Measurements from ENCODE around the gene UBE2D2.
"Not testable (repeated sequence)": the region's sequence is repeated elsewhere in the genome, so short reads cannot be mapped to it uniquely, and the experiment has no call there.

UBE2D2 gene

GRCh38 chr5:139600336-139600949 lies 39.3 kb downstream of the UBE2D2 start:
- DNase-seq (ENCODE audit: low spot score) (no peak), ATAC-seq (ENCODE audit: low read depth) (peak; percentile 96)
- TF ChIP-seq CTCF (IDR thresholded peaks at IDR 0.05; ENCODE audit: poor library complexity, severe bottlenecking): no peak
- Histone ChIP-seq H3K36me3 (ENCODE audit: low read depth) (peaks cover 68% of the 10 kb centered on the region), H3K4me3 (ENCODE audit: severe bottlenecking) (no peak overlapping the region), H3K27ac (ENCODE audit: poor library complexity, severe bottlenecking) (peak overlapping the region; percentile 70), H3K27me3 (ENCODE audit: insufficient read depth, poor library complexity, severe bottlenecking) (no peaks in the 10 kb centered on the region), H3K9me3 (ENCODE audit: severe bottlenecking) (no peaks in the 10 kb centered on the region), H3K4me1 (ENCODE audit: insufficient read depth, poor library complexity, severe bottlenecking) (peaks cover 24% of the 10 kb centered on the region)

- Histone ChIP-seq H3K4me1 (ENCODE audit: insufficient read depth, poor library complexity, severe bottlenecking) (peaks cover 24% of the 10 kb centered on the region), H3K9me3 (ENCODE audit: severe bottlenecking) (no peaks in the 10 kb centered on the region), H3K27ac (ENCODE audit: poor library complexity, severe bottlenecking) (peak overlapping the region; percentile 70), H3K27me3 (ENCODE audit: insufficient read depth, poor library complexity, severe bottlenecking) (no peaks in the 10 kb centered on the region), H3K36me3 (ENCODE audit: low read depth) (peaks cover 75% of the 10 kb centered on the region), H3K4me3 (ENCODE audit: severe bottlenecking) (no peak overlapping the region)
- DNase-seq (ENCODE audit: low spot score) (no peak), ATAC-seq (ENCODE audit: low read depth) (no peak)
- TF ChIP-seq CTCF (IDR thresholded peaks at IDR 0.05; ENCODE audit: poor library complexity, severe bottlenecking): no peak
Observed at GRCh38 chr5:139601429-139601828, 40.3 kb downstream of the UBE2D2 start.

GRCh38 chr5:139601948-139602347 lies 40.8 kb downstream of the UBE2D2 start:
- not testable (repeated sequence) for ATAC-seq (ENCODE audit: low read depth); H3K27me3 ChIP-seq (ENCODE audit: insufficient read depth, poor library complexity, severe bottlenecking); H3K27ac ChIP-seq (ENCODE audit: poor library complexity, severe bottlenecking); H3K4me3 ChIP-seq (ENCODE audit: severe bottlenecking); DNase-seq (ENCODE audit: low spot score); H3K9me3 ChIP-seq (ENCODE audit: severe bottlenecking)
- H3K36me3 ChIP-seq (ENCODE audit: low read depth): peaks cover 79% of the 10 kb centered on the region
- H3K4me1 ChIP-seq (ENCODE audit: insufficient read depth, poor library complexity, severe bottlenecking): peaks cover 24% of the 10 kb centered on the region

GRCh38 chr5:139605887-139606286 lies 44.7 kb downstream of the UBE2D2 start:
- Histone ChIP-seq H3K36me3 (ENCODE audit: low read depth) (peaks cover 80% of the 10 kb centered on the region), H3K9me3 (ENCODE audit: severe bottlenecking) (no peaks in the 10 kb centered on the region), H3K27me3 (ENCODE audit: insufficient read depth, poor library complexity, severe bottlenecking) (no peaks in the 10 kb centered on the region), H3K4me3 (ENCODE audit: severe bottlenecking) (no peak overlapping the region), H3K4me1 (ENCODE audit: insufficient read depth, poor library complexity, severe bottlenecking) (peaks cover 3% of the 10 kb centered on the region), H3K27ac (ENCODE audit: poor library complexity, severe bottlenecking) (no peak overlapping the region)
- TF ChIP-seq CTCF (IDR thresholded peaks at IDR 0.05; ENCODE audit: poor library complexity, severe bottlenecking): no peak
- no peak for DNase-seq (ENCODE audit: low spot score)
- no peak for ATAC-seq (ENCODE audit: low read depth)

GRCh38 chr5:139611703-139612584 lies 50.8 kb downstream of the UBE2D2 start:
- TF ChIP-seq CTCF (IDR thresholded peaks at IDR 0.05; ENCODE audit: poor library complexity, severe bottlenecking): no peak
- H3K4me1 ChIP-seq (ENCODE audit: insufficient read depth, poor library complexity, severe bottlenecking): no peaks in the 10 kb centered on the region
- H3K27ac ChIP-seq (ENCODE audit: poor library complexity, severe bottlenecking): no peak overlapping the region
- H3K36me3 ChIP-seq (ENCODE audit: low read depth): peaks cover 78% of the 10 kb centered on the region
- H3K4me3 ChIP-seq (ENCODE audit: severe bottlenecking): no peak overlapping the region
- DNase-seq (ENCODE audit: low spot score) (no peak), ATAC-seq (ENCODE audit: low read depth) (no peak)
- H3K27me3 ChIP-seq (ENCODE audit: insufficient read depth, poor library complexity, severe bottlenecking): no peaks in the 10 kb centered on the region
- H3K9me3 ChIP-seq (ENCODE audit: severe bottlenecking): no peaks in the 10 kb centered on the region

All from RWPE2 (cell line).